GM23338 (cell line): ENCODE data around the gene RNLS. TPM values are rescaled to one million over a fixed set of nuclear protein-coding genes. Genes with fewer than 3 reads are reported as not detected.

Experiments
- ATAC-seq: fragments of 200-7000 bp; cut with Tn5 transposase; 3 replicates; pipeline ENCODE4 v1.9.1; 2020
- DNase-seq: peaks from one replicate; pipeline ENCODE4 v3.0.0-alpha.2; 2015; ENCODE audit warnings: low spot score
- H2AFZ ChIP-seq: fragments of 200-600 bp; sonication (generic); 2 replicates; pipeline ENCODE4 v1.8.0; 2016; ENCODE audit warnings: antibody characterized with exemption, mild to moderate bottlenecking, moderate library complexity
- H3F3A ChIP-seq: fragments of 200-600 bp; sonication (generic); replicated peaks from 2 replicates; pipeline ENCODE4 v1.8.0; 2017; ENCODE audit warnings: antibody characterized with exemption, mixed run types, low read depth
- H3K27ac ChIP-seq: fragments of 200-600 bp; sonication (generic); 2 replicates; pipeline ENCODE4 v1.6.1; 2016; ENCODE audit warnings: low read depth
- H3K27me3 ChIP-seq: fragments of 200-600 bp; sonication (generic); 2 replicates; pipeline ENCODE4 v1.8.0; 2016; ENCODE audit warnings: mild to moderate bottlenecking, mixed run types, moderate library complexity; ENCODE audit not compliant: insufficient read depth
- H3K36me3 ChIP-seq: fragments of 200-600 bp; sonication (generic); 2 replicates; pipeline ENCODE4 v1.8.0; 2016; ENCODE audit warnings: mild to moderate bottlenecking; ENCODE audit not compliant: insufficient read depth
- H3K4me1 ChIP-seq: fragments of 200-600 bp; sonication (generic); 2 replicates; pipeline ENCODE4 v1.8.0; 2016; ENCODE audit warnings: mild to moderate bottlenecking, moderate library complexity; ENCODE audit not compliant: insufficient read depth
- H3K4me2 ChIP-seq: fragments of 200-600 bp; sonication (generic); 2 replicates; pipeline ENCODE4 v1.7.1; 2017; ENCODE audit warnings: mixed run types
- H3K4me3 ChIP-seq: fragments of 200-600 bp; sonication (generic); 2 replicates; pipeline ENCODE4 v1.6.1; 2016; ENCODE audit warnings: mixed run types
- H3K79me2 ChIP-seq: fragments of 200-600 bp; sonication (generic); replicated peaks from 2 replicates; pipeline ENCODE4 v1.8.0; 2017; ENCODE audit warnings: mild to moderate bottlenecking; ENCODE audit not compliant: insufficient read depth
- H3K9me2 ChIP-seq: fragments of 200-600 bp; sonication (generic); 2 replicates; pipeline ENCODE4 v1.8.0; 2017; ENCODE audit not compliant: insufficient read depth
- H4K20me1 ChIP-seq: fragments of 200-600 bp; sonication (generic); replicated peaks from 2 replicates; pipeline ENCODE4 v1.8.0; 2017; ENCODE audit warnings: mild to moderate bottlenecking; ENCODE audit not compliant: insufficient read depth
- H3K27ac Mint-ChIP-seq: 2 replicates; pipeline ENCODE4 v1.8.0; 2020; ENCODE audit warnings: inconsistent platforms, mild to moderate bottlenecking, moderate library complexity, mixed read lengths
- H3K27me3 Mint-ChIP-seq: 3 replicates; pipeline ENCODE4 v1.8.0; 2022; ENCODE audit warnings: low read depth, mild to moderate bottlenecking, moderate library complexity, mixed read lengths, inconsistent platforms; ENCODE audit not compliant: insufficient read depth, poor library complexity
- H3K36me3 Mint-ChIP-seq: 3 replicates; pipeline ENCODE4 v1.8.0; 2021; ENCODE audit warnings: low read depth, mild to moderate bottlenecking, inconsistent platforms, moderate library complexity, mixed read lengths
- H3K4me1 Mint-ChIP-seq: 3 replicates; pipeline ENCODE4 v1.8.0; 2020; ENCODE audit warnings: mild to moderate bottlenecking, inconsistent platforms, mixed read lengths
- H3K4me3 Mint-ChIP-seq: 3 replicates; pipeline ENCODE4 v1.8.0; 2021; ENCODE audit warnings: moderate library complexity, mild to moderate bottlenecking, inconsistent platforms, mixed read lengths
- H3K9me3 Mint-ChIP-seq: 3 replicates; pipeline ENCODE4 v1.8.0; 2020; ENCODE audit warnings: moderate library complexity, mild to moderate bottlenecking, inconsistent platforms, mixed read lengths
- CREB1 ChIP-seq: fragments of 250-450 bp; sonication (Bioruptor Pico); IDR thresholded peaks from 2 replicates; pipeline ENCODE4 v1.5.0; 2020; ENCODE audit warnings: low read depth, mild to moderate bottlenecking, moderate library complexity
- CTCF ChIP-seq, 2 experiments: fragments of 200-600 bp in 1 of 2; sonication (generic) in 1 of 2; conservative IDR thresholded peaks; 2 replicates each; pipeline versions ENCODE4 v1.5.1 to v1.6.1; 2016 to 2017; ENCODE audit warnings: antibody characterized with exemption in 2 of 2, low read depth in 2 of 2, mild to moderate bottlenecking in 2 of 2, moderate library complexity in 1 of 2
- ETS1 ChIP-seq: IDR thresholded peaks from 2 replicates; pipeline ENCODE4 v1.6.1; 2016; ENCODE audit warnings: antibody characterized with exemption
- EZH2 ChIP-seq: fragments of 200-600 bp; sonication (generic); IDR thresholded peaks from one replicate; pipeline ENCODE4 v1.8.0; 2017; ENCODE audit warnings: antibody characterized with exemption, mild to moderate bottlenecking, low read depth; ENCODE audit not compliant: unreplicated experiment
- EZH2phosphoT487 ChIP-seq: fragments of 200-600 bp; sonication (generic); IDR thresholded peaks from one replicate; pipeline ENCODE4 v1.8.1; 2018; ENCODE audit warnings: antibody characterized with exemption; ENCODE audit not compliant: unreplicated experiment
- NANOG ChIP-seq: IDR thresholded peaks from 2 replicates; pipeline ENCODE4 v1.6.1; 2016; ENCODE audit warnings: antibody characterized with exemption, borderline replicate concordance
- POLR2AphosphoS5 ChIP-seq: IDR thresholded peaks from 2 replicates; pipeline ENCODE4 v1.6.1; 2016; ENCODE audit warnings: antibody characterized with exemption, low read depth
- REST ChIP-seq: IDR thresholded peaks from one replicate; pipeline ENCODE4 v1.6.1; 2018; ENCODE audit warnings: antibody characterized with exemption; ENCODE audit not compliant: unreplicated experiment
- STAT1 ChIP-seq: IDR thresholded peaks from one replicate; pipeline ENCODE4 v1.6.1; 2016; ENCODE audit warnings: antibody characterized with exemption; ENCODE audit not compliant: unreplicated experiment
- ZNF114 ChIP-seq: fragments of 250-450 bp; sonication (Bioruptor Pico); IDR thresholded peaks from 2 replicates; pipeline ENCODE4 v1.5.0; 2020; ENCODE audit warnings: mild to moderate bottlenecking, moderate library complexity
- ZNF331 ChIP-seq: fragments of 250-450 bp; sonication (Bioruptor Pico); IDR thresholded peaks from 2 replicates; pipeline ENCODE4 v1.5.0; 2020; ENCODE audit warnings: low read depth, mild to moderate bottlenecking, moderate library complexity
- polyA plus RNA-seq: library from polyadenylated mRNA; unstranded; fragments of >200 nt; fragmentation: Nextera tagmentation; extraction: Ambion mirVana; gene quantifications from 2 replicates; pipeline ENCODE4 v1.2.1, GENCODE V29; 2016
- total RNA-seq: library from RNA; depleted of rRNA; stranded (reverse); fragments of >200 nt; shearing (Covaris generic); gene quantifications from 2 replicates; pipeline ENCODE4 v1.2.3, GENCODE V29; 2014

The RNLS gene
- total and polyA plus RNA-seq, 2 experiments from 2014 or later, result 8.8 to 15.2 TPM

GRCh38 chr10:88546497-88546896 lies 36.6 kb downstream of the RNLS start:
- Mint-ChIP-seq H3K4me3 (no peak overlapping the region), H3K9me3 (no peaks in the 10 kb centered on the region), H3K27me3 (peaks cover 3% of the 10 kb centered on the region), H3K36me3 (no peaks in the 10 kb centered on the region), H3K27ac (no peak overlapping the region), H3K4me1 (peaks cover 4% of the 10 kb centered on the region)
- H3K27ac ChIP-seq, result no peak overlapping the region
- H3K9me2 ChIP-seq, result no peaks in the 10 kb centered on the region
- TF ChIP-seq ZNF114 (CRISPR knock-in tag) (no peak), REST (no peak), POLR2AphosphoS5 (no peak), CTCF (conservative IDR thresholded peaks at IDR 0.05; ENCODE audit: low read depth in 2 of 2) (no peak), ZNF331 (CRISPR knock-in tag) (no peak), NANOG (no peak), CREB1 (CRISPR knock-in tag) (no peak), STAT1 (no peak), EZH2phosphoT487 (no peak)
- H3K36me3 ChIP-seq, result no peaks in the 10 kb centered on the region
- no peaks in the 10 kb centered on the region for H3K27me3 ChIP-seq
- H2AFZ ChIP-seq, result no peak overlapping the region
- H3K4me3 ChIP-seq, result no peak overlapping the region
- no peak for ATAC-seq
- no peaks in the 10 kb centered on the region; the same call in 1 of the 2 replicates for H3K4me1 ChIP-seq
- no peak overlapping the region for H3K4me2 ChIP-seq
- H4K20me1 ChIP-seq, result no peaks in the 10 kb centered on the region
- no peaks in the 10 kb centered on the region for H3K79me2 ChIP-seq
- H3F3A ChIP-seq, result no peaks in the 10 kb centered on the region
- no peak for DNase-seq

- Mint-ChIP-seq H3K27me3 (peaks cover 3% of the 10 kb centered on the region), H3K36me3 (no peaks in the 10 kb centered on the region), H3K4me3 (no peak overlapping the region), H3K27ac (no peak overlapping the region), H3K4me1 (peaks cover 4% of the 10 kb centered on the region), H3K9me3 (no peaks in the 10 kb centered on the region)
- Histone ChIP-seq H3K4me2 (no peak overlapping the region), H3K27ac (no peak overlapping the region), H3F3A (no peaks in the 10 kb centered on the region), H3K27me3 (no peaks in the 10 kb centered on the region), H3K4me3 (no peak overlapping the region), H2AFZ (no peak overlapping the region), H4K20me1 (no peaks in the 10 kb centered on the region), H3K79me2 (no peaks in the 10 kb centered on the region), H3K9me2 (no peaks in the 10 kb centered on the region), H3K36me3 (no peaks in the 10 kb centered on the region), H3K4me1 (no peaks in the 10 kb centered on the region; the same call in 1 of the 2 replicates)
- DNase-seq, result no peak
- ATAC-seq, result no peak
- TF ChIP-seq ETS1 (no peak), CTCF (conservative IDR thresholded peaks at IDR 0.05; ENCODE audit: low read depth in 2 of 2) (no peak), EZH2 (no peak), ZNF331 (CRISPR knock-in tag) (no peak), EZH2phosphoT487 (no peak), NANOG (no peak), POLR2AphosphoS5 (no peak), STAT1 (no peak), ZNF114 (CRISPR knock-in tag) (no peak), CREB1 (CRISPR knock-in tag) (no peak), REST (no peak)
Measured at GRCh38 chr10:88545359-88545758, 37.8 kb downstream of the RNLS start.
